ENCODE data around the gene ICA1.
"Not testable (repeated sequence)": the region's sequence is repeated elsewhere in the genome, so short reads cannot be mapped to it uniquely, and the experiment has no call there.

ICA1 gene

GRCh38 chr7:8249121-8249520, 12.8 kb downstream of the ICA1 start:
- ChIA-PET POLR2A (no interaction called here), CTCF (no interaction called here)
- DNase-seq (ENCODE audit: low read depth, low spot score), result no peak
- no peak overlapping the region for H3K4me3 ChIP-seq (ENCODE audit: low read depth, low read length)
- no peak for TF ChIP-seq CTCF (IDR thresholded peaks at IDR 0.05; ENCODE audit: insufficient read depth, low read length, missing control alignments)

GRCh38 chr7:8246020-8246419, 15.9 kb downstream of the ICA1 start:
- ChIA-PET POLR2A (no interaction called here), CTCF (no interaction called here)
- no peak for TF ChIP-seq CTCF (IDR thresholded peaks at IDR 0.05; ENCODE audit: insufficient read depth, low read length, missing control alignments)
- no peak overlapping the region for H3K4me3 ChIP-seq (ENCODE audit: low read depth, low read length)
- no peak for DNase-seq (ENCODE audit: low read depth, low spot score)

- DNase-seq (ENCODE audit: low read depth, low spot score); POLR2A ChIA-PET; CTCF ChIA-PET; H3K4me3 ChIP-seq (ENCODE audit: low read depth, low read length): not testable (repeated sequence)
Observed at GRCh38 chr7:8245032-8245431, 16.9 kb downstream of the ICA1 start.

- DNase-seq (ENCODE audit: low read depth, low spot score); POLR2A ChIA-PET; H3K4me3 ChIP-seq (ENCODE audit: low read depth, low read length); CTCF ChIA-PET: not testable (repeated sequence)
Observed at GRCh38 chr7:8243059-8243458, 18.9 kb downstream of the ICA1 start.

- POLR2A ChIA-PET; H3K4me3 ChIP-seq (ENCODE audit: low read depth, low read length); DNase-seq (ENCODE audit: low read depth, low spot score); CTCF ChIA-PET: not testable (repeated sequence)
Observed at GRCh38 chr7:8239702-8240362, 22.1 kb downstream of the ICA1 start.

GRCh38 chr7:8236780-8237407, 25.1 kb downstream of the ICA1 start:
- TF ChIP-seq CTCF (IDR thresholded peaks at IDR 0.05; ENCODE audit: insufficient read depth, low read length, missing control alignments), result no peak
- H3K4me3 ChIP-seq (ENCODE audit: low read depth, low read length), result no peak overlapping the region
- CTCF ChIA-PET, result no interaction called here
- POLR2A ChIA-PET, result no interaction called here
- no peak for DNase-seq (ENCODE audit: low read depth, low spot score)

GRCh38 chr7:8232999-8233847, 28.7 kb downstream of the ICA1 start:
- POLR2A ChIA-PET, result interaction anchor here (0.6 kb wide), 1 partner anchor 55 kb away, joined by 3 read pairs; no protein-coding TSS in a partner anchor
- no peak for DNase-seq (ENCODE audit: low read depth, low spot score)
- no peak for TF ChIP-seq CTCF (IDR thresholded peaks at IDR 0.05; ENCODE audit: insufficient read depth, low read length, missing control alignments)
- H3K4me3 ChIP-seq (ENCODE audit: low read depth, low read length), result no peak overlapping the region
- CTCF ChIA-PET, result interaction anchor here (0.5 kb wide), 1 partner anchor 10 kb away, joined by 3 read pairs; no protein-coding TSS in a partner anchor
